ENCODE measurements around the gene MGAT4C. TPM values are rescaled to one million over a fixed set of nuclear protein-coding genes. Genes with fewer than 3 reads are reported as not detected.

The MGAT4C gene
- total RNA-seq, 1 donor from 2014 or later, result 1.8 TPM

- no peaks in the 10 kb centered on the region for H3K4me1 Mint-ChIP-seq
- H3K36me3 Mint-ChIP-seq, result no peaks in the 10 kb centered on the region
- H3K9me3 Mint-ChIP-seq, result peaks cover 34% of the 10 kb centered on the region
- H3K27ac Mint-ChIP-seq, result no peak overlapping the region
- no peaks in the 10 kb centered on the region for H3K27me3 Mint-ChIP-seq (ENCODE audit: low read depth)
- no peak for TF ChIP-seq CTCF (IDR thresholded peaks at IDR 0.05; ENCODE audit: unreplicated experiment)
- no peak overlapping the region for H3K4me3 Mint-ChIP-seq
- DNase-seq (ENCODE audit: low spot score in 2 of 2, unreplicated experiment in 2 of 2), result no peak
Observed at GRCh38 chr12:86158956-86159355, 97.2 kb downstream of the MGAT4C start.

- no peak overlapping the region for H3K4me3 Mint-ChIP-seq
Observed at GRCh38 chr12:86154620-86155019, 101.6 kb downstream of the MGAT4C start.

GRCh38 chr12:86148612-86149011 is 107.6 kb downstream of the MGAT4C start:
- no peak overlapping the region for H3K27ac Mint-ChIP-seq
- no peak for DNase-seq (ENCODE audit: low spot score in 2 of 2, unreplicated experiment in 2 of 2)

More at GRCh38 chr12:86154620-86155019, 101.6 kb downstream of the MGAT4C start:
- H3K36me3 Mint-ChIP-seq, result no peaks in the 10 kb centered on the region
- DNase-seq (ENCODE audit: low spot score in 2 of 2, unreplicated experiment in 2 of 2), result no peak
- H3K4me1 Mint-ChIP-seq, result peaks cover 8% of the 10 kb centered on the region
- peaks cover 35% of the 10 kb centered on the region for H3K9me3 Mint-ChIP-seq
- no peak for TF ChIP-seq CTCF (IDR thresholded peaks at IDR 0.05; ENCODE audit: unreplicated experiment)
- H3K27me3 Mint-ChIP-seq (ENCODE audit: low read depth), result no peaks in the 10 kb centered on the region
- no peak overlapping the region for H3K27ac Mint-ChIP-seq

GRCh38 chr12:86148071-86148470 is 108.1 kb downstream of the MGAT4C start:
- H3K4me1 Mint-ChIP-seq, result peaks cover 30% of the 10 kb centered on the region
- H3K27me3 Mint-ChIP-seq (ENCODE audit: low read depth), result no peaks in the 10 kb centered on the region
- H3K36me3 Mint-ChIP-seq, result peaks cover 1% of the 10 kb centered on the region
- peaks cover 30% of the 10 kb centered on the region for H3K9me3 Mint-ChIP-seq
- H3K4me3 Mint-ChIP-seq, result no peak overlapping the region
- no peak overlapping the region for H3K27ac Mint-ChIP-seq
- no peak for DNase-seq (ENCODE audit: low spot score in 2 of 2, unreplicated experiment in 2 of 2)
- TF ChIP-seq CTCF (IDR thresholded peaks at IDR 0.05; ENCODE audit: unreplicated experiment), result no peak

More at GRCh38 chr12:86148612-86149011, 107.6 kb downstream of the MGAT4C start:
- Mint-ChIP-seq H3K36me3 (peaks cover 1% of the 10 kb centered on the region), H3K4me1 (peaks cover 25% of the 10 kb centered on the region), H3K27me3 (ENCODE audit: low read depth) (no peaks in the 10 kb centered on the region), H3K9me3 (peaks cover 30% of the 10 kb centered on the region), H3K4me3 (no peak overlapping the region)
- no peak for TF ChIP-seq CTCF (IDR thresholded peaks at IDR 0.05; ENCODE audit: unreplicated experiment)

- Mint-ChIP-seq H3K36me3 (peaks cover 1% of the 10 kb centered on the region), H3K4me1 (peaks cover 33% of the 10 kb centered on the region), H3K9me3 (peaks cover 9% of the 10 kb centered on the region), H3K27ac (no peak overlapping the region), H3K27me3 (ENCODE audit: low read depth) (no peaks in the 10 kb centered on the region), H3K4me3 (no peak overlapping the region)
- DNase-seq (ENCODE audit: low spot score in 2 of 2, unreplicated experiment in 2 of 2), result no peak
- TF ChIP-seq CTCF (IDR thresholded peaks at IDR 0.05; ENCODE audit: unreplicated experiment), result no peak
Observed at GRCh38 chr12:86145156-86145555, 111.0 kb downstream of the MGAT4C start.

- H3K4me3 Mint-ChIP-seq, result no peak overlapping the region
- DNase-seq (ENCODE audit: low spot score in 2 of 2, unreplicated experiment in 2 of 2), result no peak
- TF ChIP-seq CTCF (IDR thresholded peaks at IDR 0.05; ENCODE audit: unreplicated experiment), result no peak
- peaks cover 1% of the 10 kb centered on the region for H3K36me3 Mint-ChIP-seq
- peaks cover 29% of the 10 kb centered on the region for H3K4me1 Mint-ChIP-seq
- no peaks in the 10 kb centered on the region for H3K27me3 Mint-ChIP-seq (ENCODE audit: low read depth)
- peak overlapping the region; percentile 15 for H3K27ac Mint-ChIP-seq
- H3K9me3 Mint-ChIP-seq, result peaks cover 9% of the 10 kb centered on the region
Observed at GRCh38 chr12:86143162-86143561, 113.0 kb downstream of the MGAT4C start.
